NCI-H1694 (cell line): ENCODE measurements around the gene CORO2B.

Source experiments
- DNase-seq: peaks from one replicate; lab custom pipeline; 2025; lab: John Stamatoyannopoulos, UW

CORO2B gene

DNA sequence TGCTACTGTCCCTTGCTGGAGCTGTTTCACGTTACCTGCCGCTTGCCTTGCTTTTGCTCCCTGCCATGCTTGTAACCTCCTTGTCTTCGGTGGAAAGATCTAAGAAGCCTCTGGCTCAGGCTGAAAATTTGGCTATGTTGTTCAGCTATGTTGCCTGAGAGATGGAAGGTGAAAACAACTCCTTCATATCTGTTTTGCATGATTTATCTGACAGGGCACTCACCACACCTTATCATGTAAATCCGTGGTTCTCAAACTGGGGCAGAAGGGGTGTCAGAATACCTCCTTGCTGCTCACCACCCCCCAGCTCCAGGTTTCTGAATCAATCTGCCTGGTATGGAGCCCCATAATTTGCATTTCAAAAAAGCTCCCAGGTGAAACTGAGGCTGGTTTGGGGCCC is 6.5 kb upstream of the CORO2B start:
- DNase-seq, result no peak

DNA sequence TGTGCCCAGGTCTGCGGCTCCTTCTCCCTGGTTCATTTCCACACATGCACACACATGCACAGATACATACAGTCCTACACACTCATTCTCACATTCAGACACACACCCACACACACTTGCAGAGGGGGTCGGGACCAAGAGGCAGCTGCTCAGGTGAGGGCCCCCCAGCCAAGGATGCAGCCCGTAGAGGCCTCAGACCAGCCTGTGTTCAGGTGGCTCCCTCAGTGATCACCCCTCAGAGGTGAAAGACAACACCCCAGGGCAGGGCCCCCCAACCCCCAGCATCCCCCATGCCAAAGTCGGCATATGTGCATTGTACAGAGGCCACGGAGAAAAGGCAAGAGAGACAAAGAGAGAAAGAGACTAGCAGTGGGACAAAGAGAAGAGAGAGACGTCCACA is 5.9 kb upstream of the CORO2B start:
- DNase-seq, result no peak

DNA sequence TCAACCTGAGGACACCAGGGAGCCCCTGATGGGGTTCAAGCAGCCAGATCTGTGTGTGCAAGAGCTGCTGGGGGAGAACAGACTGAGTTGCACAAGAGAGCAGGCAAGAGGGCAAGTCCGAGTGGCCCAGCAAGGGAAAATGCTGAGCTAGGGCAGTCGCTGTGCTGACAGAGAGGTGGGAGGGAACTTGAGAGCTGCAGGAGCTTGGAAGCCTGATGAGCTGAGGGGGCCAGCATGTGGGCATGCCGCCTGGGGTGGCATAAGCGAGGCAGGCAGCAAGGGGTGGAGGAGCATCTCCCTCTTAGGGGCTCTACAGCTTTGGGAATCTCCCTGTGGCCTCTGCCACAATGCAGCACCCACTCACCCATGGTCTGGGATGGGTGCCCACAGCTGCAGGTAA is 4.7 kb upstream of the CORO2B start:
- no peak for DNase-seq

DNA sequence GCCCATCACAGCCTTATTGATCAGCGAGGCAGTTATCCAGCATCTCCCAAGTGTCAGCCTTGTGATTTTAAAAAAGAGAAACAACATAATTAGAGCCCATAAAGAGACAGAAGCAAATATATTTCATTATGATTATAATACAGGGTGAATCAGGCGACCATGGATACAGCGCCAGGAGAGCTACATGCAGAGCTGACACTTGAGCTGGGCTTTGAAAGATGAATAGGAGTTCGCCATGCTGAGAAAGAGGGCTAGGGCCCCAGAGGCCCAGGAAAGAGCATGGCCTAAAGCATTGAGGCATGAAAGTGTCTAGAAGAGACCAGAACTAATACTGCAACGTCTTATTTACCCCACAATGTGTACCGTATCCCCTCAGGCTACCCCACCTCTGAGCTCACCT is 4.2 kb upstream of the CORO2B start:
- no peak for DNase-seq

DNA sequence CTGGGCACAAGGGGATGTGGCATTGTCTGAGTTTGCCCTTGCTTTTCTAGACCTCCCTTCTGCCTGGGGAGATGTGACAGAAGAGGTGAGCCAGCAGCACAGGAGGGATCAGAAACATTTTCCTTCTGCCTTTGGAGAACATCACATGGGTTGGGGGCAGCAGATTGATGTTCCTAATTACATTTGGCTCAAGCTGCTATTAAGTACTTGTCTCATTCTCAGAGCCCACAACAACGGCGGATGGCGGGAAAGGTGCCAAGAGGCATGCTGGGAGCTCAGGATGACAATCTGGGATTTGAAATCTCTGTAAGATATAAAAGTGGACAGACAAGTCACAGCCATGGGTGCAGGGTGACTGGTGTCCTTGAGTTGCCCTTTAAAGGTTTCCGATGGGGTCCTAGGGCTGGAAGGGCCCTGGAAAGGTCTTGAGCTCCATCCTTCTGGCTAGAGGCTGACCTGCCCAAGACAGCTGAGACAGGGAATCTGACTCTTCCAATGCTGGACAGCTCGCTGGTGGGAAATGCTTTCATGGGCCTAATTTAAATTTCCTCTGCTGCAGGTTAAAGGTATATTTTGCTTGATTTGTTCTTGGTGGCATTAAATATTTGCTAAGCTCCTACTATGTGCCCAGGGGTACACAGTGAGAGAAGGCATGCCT is 2.4 kb upstream of the CORO2B start:
- DNase-seq, result peak; percentile 78

DNA sequence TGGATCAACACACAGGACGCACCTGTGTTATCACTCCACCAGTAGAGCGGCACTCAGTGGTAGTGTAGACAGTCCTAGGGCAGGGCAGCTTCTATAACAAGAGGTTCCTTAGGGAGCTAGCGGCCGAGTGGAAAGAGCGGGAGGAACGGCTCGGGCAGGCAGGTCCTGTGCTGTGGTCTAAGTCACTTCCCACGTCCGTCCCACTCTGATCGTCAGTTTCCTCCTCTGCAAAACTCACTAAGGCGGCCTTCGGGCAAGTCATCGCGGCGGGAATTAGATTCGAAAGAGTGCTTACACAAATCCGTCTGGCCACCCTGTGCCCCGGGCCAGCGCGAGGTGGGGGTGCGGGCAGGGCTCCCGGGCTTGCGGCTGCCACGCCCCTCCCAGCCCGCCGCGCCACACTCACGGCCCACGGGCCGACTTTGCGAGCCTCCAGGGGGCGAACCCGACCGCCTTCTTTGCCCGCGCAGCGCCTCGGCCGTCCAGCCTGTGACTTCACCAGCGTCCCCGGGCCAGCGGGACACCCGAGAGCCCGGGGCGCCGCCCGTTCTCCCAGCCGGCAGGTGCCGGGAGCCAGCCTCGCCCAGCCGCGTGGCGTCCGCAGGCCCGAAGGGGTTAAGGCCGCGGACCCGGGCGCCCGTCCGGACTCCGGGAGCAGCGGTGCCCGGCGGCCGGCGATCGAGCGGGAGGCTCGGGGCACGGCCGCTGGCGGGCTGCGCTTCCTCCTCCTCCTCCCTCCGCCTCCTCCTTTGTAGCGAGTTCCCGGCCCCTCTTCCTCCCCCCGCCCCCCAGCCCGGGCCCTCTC is 416 bp upstream of the CORO2B start:
- no peak for DNase-seq

DNA sequence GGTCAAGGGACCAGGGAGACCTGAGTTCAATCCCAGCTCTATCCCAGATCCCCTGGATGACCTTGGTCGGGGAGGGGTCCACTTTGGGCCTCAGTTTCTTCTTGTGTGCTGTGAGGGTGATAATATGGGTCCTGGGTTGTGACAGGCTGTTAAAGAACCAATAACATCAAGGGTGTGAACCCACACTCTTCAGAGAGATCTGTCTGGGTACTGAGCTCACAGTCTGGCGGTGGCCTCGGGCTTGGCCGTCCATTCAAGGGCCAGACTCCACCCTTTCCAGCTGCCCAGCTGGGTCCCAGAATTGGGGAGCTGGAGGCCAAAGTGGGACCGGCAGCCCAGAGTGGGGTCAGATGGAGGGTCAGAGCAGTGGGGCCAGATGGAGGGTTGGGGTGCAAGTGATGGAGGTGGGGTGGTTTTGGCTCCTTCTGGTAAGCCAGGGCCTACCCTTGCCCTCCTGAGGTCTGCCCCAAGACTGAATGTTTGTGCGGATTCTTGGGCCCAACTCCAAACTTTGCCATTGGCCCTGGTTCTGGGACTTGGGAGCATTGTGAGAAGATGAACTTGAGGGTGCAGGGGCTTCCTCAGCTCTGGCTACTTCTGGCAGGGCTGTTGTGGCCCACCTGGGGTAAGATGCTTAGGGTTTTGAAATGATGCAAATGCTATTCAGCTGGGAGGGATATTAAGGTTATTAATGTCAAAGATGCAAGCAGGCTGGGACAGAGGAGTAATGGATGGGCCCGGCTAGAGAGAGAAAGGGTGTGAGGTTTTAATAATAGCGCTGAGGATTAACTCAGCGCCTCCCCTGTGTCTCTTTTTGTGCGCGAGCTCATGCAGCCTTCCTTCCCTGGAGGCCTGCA is 1.5 kb downstream of the CORO2B start:
- no peak for DNase-seq

DNA sequence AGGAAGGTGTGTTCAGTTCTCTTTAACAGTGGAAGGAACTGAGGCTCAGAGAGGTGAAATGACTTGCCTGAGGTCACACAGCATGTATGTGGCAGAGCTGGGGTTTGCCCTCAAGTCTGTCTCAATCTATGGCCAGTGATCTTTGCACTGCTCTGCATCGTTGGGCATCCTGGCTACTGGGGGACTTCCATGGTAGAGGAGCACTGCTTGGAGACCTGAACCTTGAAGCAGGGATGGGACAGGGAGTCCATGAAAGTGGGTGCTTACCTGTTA is 2.0 kb downstream of the CORO2B start:
- DNase-seq, result no peak

DNA sequence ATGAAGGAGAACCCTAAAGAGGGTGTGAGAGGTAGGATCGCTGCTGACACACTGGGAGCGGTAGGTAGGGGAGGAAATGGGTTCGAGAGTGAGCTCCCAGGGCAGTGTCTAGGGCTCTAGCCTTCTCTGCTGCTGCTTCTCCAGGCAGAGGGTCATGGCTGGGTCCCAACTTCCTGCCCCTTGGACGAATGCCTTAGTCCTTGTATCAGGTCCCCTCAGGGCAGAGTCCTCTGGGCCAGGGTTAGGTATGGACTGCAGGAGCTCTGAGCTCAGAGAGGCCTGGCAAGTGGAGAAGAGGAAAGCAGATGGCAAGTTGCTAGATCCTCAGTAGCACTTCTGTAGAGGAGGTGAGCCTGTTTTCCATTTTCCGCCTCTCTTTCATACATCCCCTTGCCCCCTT is 2.9 kb downstream of the CORO2B start:
- DNase-seq, result no peak

DNA sequence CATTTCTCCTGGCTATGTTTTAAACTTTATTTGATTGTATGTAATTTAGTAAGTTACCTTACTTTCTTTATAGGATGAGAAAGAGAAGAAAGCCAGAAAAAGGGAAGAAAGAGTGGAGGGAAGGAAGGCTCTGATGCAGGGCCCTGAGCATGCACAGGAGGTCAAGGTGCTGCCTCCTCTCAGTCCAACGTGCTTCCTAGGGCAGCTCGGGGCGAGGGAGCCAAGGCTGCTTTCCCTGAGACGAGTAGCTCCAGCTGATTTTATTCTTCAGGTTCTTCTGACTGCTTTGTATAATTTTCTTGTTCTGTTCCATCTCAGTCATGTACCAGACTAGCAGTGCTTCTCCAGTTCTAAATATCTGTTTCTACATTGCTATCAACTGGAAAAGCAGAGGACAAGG is 3.4 kb downstream of the CORO2B start:
- no peak for DNase-seq

DNA sequence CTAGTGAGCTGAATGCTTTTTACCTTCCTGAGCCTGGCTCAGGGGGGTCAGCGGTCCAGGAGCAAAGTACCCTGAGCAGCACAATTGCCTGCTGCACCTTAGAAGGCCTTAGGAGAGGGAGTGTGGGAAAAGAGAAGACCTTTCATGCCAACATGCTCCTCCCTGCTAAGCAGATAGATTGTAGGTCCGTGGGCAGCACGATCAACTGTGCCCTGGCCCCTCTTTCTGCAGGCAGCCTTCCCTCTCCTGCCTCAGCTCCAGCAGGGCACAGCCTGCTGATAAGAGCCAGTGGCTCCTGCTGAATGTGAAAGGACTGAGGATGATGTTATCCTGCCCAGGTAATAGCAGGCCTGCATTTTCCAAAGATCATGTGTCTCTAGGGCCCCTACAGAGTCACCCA is 4.1 kb downstream of the CORO2B start:
- no peak for DNase-seq

DNA sequence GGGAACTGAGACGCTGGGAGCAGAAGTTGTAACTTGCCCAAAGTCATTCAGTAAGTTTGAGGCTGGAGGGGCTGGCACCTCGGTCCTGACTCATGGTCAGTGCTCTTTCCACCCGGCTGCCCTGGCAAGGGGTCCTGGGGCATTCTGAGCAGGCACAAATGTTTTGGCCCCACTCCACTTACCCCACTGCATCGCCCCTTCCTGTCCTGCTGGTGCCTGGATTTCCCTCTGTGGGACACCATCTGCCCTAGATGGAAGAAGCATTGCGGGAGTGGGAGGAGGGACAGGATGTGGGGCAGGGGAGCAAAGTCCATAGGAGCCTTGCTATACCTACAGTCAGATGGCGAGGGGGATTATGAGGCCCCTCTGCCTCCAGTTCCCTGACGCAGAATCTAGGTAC is 4.5 kb downstream of the CORO2B start:
- no peak for DNase-seq

DNA sequence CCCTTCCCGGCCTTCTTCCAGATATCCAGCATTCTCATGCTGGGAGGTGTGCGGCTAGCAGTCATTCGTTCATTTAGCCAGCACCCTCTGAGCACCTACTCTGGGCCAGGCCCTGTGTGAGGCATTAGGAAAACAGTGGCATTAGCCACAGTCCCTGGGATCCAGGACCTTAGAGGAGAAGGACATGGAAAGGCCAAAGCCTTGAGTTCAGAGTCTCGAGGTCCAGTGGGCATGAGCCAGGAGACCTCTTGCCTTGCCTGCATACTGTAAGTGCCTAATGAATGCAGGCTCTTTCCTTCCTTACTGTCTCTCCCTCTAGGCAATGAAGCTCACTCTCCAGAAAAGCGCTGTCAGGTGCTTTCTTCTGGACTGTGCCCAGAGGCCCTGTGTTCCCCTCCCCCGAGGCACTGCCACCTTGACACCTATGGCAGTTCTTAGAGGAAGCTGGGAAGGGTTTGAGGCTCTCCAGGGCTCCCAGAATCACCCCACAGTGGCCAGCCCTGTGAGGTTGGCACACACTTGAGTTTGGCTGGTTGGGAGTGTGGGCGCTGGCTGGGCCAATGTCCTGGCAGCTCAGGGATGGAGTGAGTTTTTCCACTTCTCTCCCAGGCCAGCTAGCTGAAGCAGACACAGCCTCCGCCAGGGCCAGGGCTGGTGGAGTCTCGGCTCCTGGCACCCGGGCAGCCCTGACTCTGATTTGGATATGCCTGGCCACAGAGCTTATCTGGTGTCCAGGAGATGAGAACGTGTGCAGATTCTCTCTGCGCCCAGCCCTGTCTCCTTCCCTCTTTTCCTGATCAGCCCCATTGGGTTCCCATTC is 5.4 kb downstream of the CORO2B start:
- DNase-seq, result no peak

DNA sequence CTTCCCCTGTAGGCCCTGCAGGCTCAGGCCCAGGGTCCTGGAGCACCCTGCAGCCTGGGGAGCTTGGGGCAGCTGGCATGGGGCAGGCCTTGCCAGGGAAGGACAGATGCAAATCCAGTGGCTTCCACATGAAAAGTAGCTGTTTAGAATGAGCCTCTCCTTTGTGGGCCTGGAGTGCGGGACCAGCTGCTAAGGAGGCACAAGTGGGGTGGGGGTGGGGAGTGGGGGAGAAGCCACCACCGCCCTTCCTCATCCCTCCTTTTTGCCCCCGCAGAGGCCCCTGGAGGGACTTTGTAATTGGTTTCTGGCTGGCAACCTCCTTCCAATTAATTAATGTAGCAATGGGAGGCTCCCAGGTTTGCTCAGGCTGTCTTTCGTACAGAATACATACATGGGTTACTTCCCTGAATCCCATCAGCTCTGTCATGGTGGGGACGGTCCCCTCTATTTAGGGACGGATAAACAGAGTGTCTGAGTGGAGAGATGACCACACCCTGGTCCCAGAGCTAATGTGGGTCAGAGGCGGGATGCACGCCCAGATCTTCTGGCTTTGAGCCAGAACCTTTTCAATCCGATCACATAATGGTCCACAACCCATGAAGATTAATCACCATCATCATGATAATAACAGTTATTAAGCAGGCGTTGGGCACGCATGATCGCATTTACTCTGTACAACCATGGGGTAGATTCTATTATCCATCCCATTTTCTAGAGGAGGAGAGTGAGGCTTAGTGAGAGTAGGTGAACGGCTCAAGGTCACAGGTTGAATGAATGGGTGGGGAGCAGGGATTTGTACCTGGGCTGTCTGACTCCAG is 6.2 kb downstream of the CORO2B start:
- no peak for DNase-seq

DNA sequence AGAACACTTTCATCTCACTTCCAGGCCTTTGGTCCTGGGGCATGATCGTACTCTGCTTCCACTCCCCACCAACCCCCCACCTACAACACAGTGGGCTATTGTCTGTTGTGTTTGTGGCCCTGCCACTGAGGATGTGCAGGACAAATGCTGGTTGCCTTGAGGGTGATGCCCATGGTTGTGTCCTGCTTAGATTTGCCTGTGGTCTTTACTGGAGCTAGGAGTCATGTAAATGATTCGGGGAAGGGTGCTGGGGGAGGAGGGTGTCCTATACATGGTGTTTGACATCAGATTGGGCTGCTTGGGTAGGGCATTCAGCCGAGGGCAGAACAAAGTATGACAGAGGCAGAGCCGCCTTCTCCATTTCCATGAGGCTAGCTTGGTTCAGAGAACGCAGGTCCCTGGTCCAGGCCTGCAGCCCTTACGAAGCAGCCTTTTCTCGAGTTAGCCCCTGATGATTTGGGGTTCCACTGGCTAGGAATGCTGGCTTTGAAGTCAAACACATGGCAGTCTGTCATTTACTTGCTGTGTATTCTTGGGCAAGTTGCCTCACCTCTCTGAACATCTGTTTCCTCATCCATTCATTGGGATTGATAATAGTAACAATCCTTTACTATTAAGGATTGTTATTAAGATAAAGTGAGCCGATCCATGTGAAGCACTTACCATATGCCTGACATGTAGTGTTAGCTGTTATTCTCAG is 6.9 kb downstream of the CORO2B start:
- DNase-seq, result no peak

DNA sequence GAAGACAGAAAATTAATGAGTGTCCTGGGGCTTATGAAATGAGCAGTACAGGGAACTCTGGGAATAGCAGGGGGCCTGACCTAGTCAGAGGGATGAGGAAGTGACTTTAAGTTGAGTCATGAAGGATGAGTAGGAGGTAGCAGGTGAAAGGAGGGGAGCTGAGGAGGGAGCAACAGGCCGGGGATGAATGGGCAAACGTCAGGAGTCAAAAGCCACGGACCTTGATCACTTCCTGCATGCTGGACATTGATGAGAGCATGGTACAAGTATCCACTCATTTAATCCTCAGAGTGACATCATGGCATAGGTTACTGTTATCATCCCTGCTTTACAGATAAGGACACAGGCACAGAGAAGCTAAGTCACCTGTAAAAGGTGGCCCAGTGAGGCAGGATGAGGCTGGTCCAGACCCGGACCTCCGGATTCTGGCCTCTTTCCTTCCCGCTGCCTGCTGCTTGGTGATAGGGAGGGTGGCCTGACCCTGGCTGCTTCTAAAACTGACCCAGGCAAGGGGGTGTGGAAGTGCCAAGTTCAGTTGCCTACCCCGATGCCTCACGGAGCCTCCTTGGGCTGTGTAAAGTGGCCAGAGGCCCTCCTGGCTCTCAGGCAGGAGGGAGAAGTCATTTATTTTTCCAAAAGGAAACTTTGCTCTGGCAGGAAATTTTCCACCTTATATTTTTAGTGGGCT is 7.6 kb downstream of the CORO2B start:
- DNase-seq, result no peak

DNA sequence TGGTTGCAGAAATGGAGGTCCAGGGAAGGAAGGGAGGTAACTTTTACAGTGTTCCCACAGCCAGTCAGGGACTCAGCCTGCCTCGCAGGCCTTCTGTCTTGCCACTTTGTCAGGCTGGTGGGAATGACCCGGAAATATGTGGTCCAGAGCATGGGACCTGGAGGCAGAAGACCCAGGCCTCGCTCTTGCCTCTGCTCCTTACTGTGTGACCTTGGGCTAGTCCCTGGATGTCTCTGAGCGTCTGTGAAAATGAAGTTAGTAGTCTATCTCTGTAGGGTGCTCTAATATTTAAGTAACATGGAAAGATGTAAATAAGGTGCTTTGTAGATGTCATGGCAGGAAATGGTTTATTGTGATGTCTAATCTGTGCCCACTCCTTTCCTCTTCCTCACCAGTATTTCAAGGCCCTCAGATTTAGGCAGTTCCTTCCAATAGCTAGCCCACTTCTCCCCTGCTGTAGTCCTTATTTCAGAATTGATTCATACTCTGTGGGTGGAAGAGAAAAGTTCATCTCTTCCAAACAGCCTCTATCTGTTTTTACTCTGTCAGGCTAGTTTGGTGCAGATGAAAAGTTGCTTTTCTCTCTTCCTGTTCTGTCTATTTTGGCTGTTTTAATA is 9.1 kb downstream of the CORO2B start:
- no peak for DNase-seq

DNA sequence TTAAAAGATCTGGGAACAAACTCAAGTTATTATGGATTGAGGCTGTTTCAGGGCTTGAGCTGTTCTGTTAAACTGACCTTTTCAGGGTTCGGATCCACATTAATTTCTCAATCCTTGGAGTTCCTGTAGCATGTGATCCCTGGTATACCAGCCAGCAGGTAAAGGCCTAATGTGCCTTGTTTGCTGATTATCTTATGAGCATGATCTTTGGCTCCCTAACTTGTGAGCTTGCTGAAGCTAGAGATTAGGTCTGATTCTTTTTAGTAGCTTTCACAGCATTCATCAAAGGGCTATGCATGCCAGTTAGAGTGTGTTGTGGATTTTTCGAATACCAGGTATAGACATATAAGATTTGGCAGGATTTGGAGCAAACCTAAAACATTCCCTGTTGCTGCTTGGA is 10.3 kb downstream of the CORO2B start:
- no peak for DNase-seq

DNA sequence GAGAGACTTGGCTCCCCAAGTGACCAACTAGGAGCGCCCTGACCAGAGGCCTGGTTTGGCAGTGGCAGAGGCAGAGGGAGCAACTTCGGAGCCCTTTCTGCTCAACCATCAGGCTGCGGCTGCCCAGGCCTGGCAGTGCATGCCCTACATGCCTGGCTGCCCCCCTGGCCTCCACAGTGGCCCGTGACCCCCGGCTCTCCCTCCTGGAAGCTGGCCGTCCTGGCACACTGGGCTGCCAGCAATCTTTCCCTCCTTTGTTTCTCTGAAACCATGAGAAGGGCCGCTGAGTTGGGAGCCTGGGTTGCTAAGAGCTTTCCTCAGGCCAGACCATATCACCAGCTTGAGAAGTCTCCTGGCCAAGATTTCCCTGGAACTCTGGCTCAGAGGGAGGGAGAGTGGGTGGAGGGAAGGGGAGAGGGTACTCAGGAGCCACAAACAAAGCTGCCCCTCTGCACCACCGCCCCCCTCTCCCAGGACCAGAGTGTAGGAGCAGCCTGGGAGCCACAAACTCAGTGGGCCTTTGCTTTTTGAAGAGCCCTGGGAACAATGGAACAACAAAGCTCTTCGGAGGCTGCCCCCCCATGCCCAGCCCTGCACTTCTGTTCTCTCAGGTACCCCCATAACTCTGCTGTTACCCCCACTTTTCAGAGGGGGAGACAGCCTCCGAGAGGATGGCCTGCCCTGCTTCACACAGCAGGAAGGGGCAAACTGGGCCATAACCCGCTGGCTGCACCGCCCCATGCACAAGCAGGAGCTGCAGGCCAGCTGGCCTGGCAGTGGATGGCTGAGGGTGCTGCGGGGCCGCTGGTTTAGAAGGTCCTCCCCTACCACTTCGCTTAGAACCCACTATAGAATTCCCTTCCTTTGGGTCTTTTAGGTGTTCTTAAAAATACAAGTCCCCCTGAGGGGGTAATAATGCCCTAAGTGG is 11.3 kb downstream of the CORO2B start:
- no peak for DNase-seq
